NT2/D1 (cell line): ENCODE measurements around the gene A4GALT.

Experiments used
- DNase-seq: peaks from one replicate; pipeline ENCODE4 v3.0.0-alpha.2; 2011; ENCODE audit warnings: low read depth, low spot score
- H3K27me3 ChIP-seq: 2 replicates; pipeline ENCODE4 v1.6.0; 2011; ENCODE audit warnings: mild to moderate bottlenecking; ENCODE audit not compliant: insufficient read length, insufficient read depth
- H3K36me3 ChIP-seq: 2 replicates; pipeline ENCODE4 v1.6.1; 2011; ENCODE audit warnings: mild to moderate bottlenecking, low read length, mixed read lengths; ENCODE audit not compliant: insufficient read depth, insufficient read length
- H3K4me1 ChIP-seq: 2 replicates; pipeline ENCODE4 v1.5.1; 2011; ENCODE audit not compliant: insufficient read depth, insufficient read length
- H3K4me3 ChIP-seq: 2 replicates; pipeline ENCODE4 v1.5.1; 2011; ENCODE audit warnings: low read depth; ENCODE audit not compliant: insufficient read length
- H3K9ac ChIP-seq: 2 replicates; pipeline ENCODE4 v1.6.0; 2011; ENCODE audit warnings: low read depth; ENCODE audit not compliant: insufficient read length
- H3K9me3 ChIP-seq: 2 replicates; pipeline ENCODE4 v1.5.1; 2011; ENCODE audit warnings: mild to moderate bottlenecking, low read length; ENCODE audit not compliant: insufficient read depth
- SUZ12 ChIP-seq: IDR thresholded peaks from 2 replicates; pipeline ENCODE4 v1.6.1; 2011; ENCODE audit not compliant: insufficient read length, insufficient read depth; ENCODE audit errors: extremely low read depth
- YY1 ChIP-seq: IDR thresholded peaks from 2 replicates; pipeline ENCODE4 v1.6.1; 2011; ENCODE audit not compliant: insufficient read length, insufficient read depth
- ZNF274 ChIP-seq: IDR thresholded peaks from 2 replicates; pipeline ENCODE4 v1.6.1; 2011; ENCODE audit warnings: mild to moderate bottlenecking, low read depth, low read length

Gene A4GALT

GRCh38 chr22:42653999-42654398 is 66.7 kb downstream of the A4GALT start:
- Histone ChIP-seq H3K27me3 (no peaks in the 10 kb centered on the region), H3K4me3 (no peak overlapping the region), H3K36me3 (no peaks in the 10 kb centered on the region), H3K9me3 (no peaks in the 10 kb centered on the region), H3K9ac (no peak overlapping the region), H3K4me1 (peaks cover 2% of the 10 kb centered on the region)
- TF ChIP-seq SUZ12 (no peak), YY1 (no peak), ZNF274 (no peak)
- DNase-seq, result no peak

GRCh38 chr22:42651134-42651533 is 69.5 kb downstream of the A4GALT start:
- Histone ChIP-seq H3K4me1 (peaks cover 13% of the 10 kb centered on the region), H3K4me3 (no peak overlapping the region), H3K36me3 (peaks cover 6% of the 10 kb centered on the region), H3K27me3 (no peaks in the 10 kb centered on the region), H3K9ac (no peak overlapping the region), H3K9me3 (no peaks in the 10 kb centered on the region)
- no peak for DNase-seq
- no peak for TF ChIP-seq ZNF274
- TF ChIP-seq YY1, result no peak
- no peak for TF ChIP-seq SUZ12

- Histone ChIP-seq H3K9ac (peak within 1 kb of the TSS; percentile 94), H3K4me1 (peaks cover 13% of the 10 kb centered on the region), H3K9me3 (no peaks in the 10 kb centered on the region), H3K36me3 (peaks cover 15% of the 10 kb centered on the region), H3K4me3 (peak within 1 kb of the TSS; percentile 92), H3K27me3 (no peaks in the 10 kb centered on the region)
- DNase-seq, result peak; percentile 42
- no peak for TF ChIP-seq SUZ12
- peak; percentile 42 for TF ChIP-seq YY1
- no peak for TF ChIP-seq ZNF274
Measured at GRCh38 chr22:42649246-42650099, 71.2 kb downstream of the A4GALT start, which contains the start of gene CYB5R3. CYB5R3 (minus strand) TSS chr22:42649392; CDS start chr22:42649315, 77 bp downstream.

GRCh38 chr22:42648368-42649245 is 72.1 kb downstream of the A4GALT start:
- Histone ChIP-seq H3K4me3 (peak overlapping the region; percentile 92), H3K4me1 (peaks cover 13% of the 10 kb centered on the region), H3K9me3 (no peaks in the 10 kb centered on the region), H3K9ac (peak overlapping the region; percentile 94), H3K36me3 (peaks cover 19% of the 10 kb centered on the region), H3K27me3 (no peaks in the 10 kb centered on the region)
- TF ChIP-seq YY1 (no peak), SUZ12 (no peak), ZNF274 (no peak)
- DNase-seq, result no peak

- Histone ChIP-seq H3K27me3 (no peaks in the 10 kb centered on the region), H3K4me3 (no peak overlapping the region), H3K9me3 (no peaks in the 10 kb centered on the region), H3K4me1 (peaks cover 14% of the 10 kb centered on the region), H3K9ac (no peak overlapping the region), H3K36me3 (peaks cover 19% of the 10 kb centered on the region)
- no peak for DNase-seq
- TF ChIP-seq ZNF274 (no peak), SUZ12 (no peak), YY1 (no peak)
Measured at GRCh38 chr22:42648017-42648367, 72.7 kb downstream of the A4GALT start.

- no peak for DNase-seq
- no peak for TF ChIP-seq SUZ12
- Histone ChIP-seq H3K4me1 (peaks cover 15% of the 10 kb centered on the region), H3K4me3 (no peak overlapping the region), H3K27me3 (no peaks in the 10 kb centered on the region), H3K36me3 (peaks cover 19% of the 10 kb centered on the region), H3K9ac (no peak overlapping the region), H3K9me3 (no peaks in the 10 kb centered on the region)
Measured at GRCh38 chr22:42646569-42647525, 73.8 kb downstream of the A4GALT start.

GRCh38 chr22:42645938-42646568 is 74.6 kb downstream of the A4GALT start:
- no peak for DNase-seq
- no peaks in the 10 kb centered on the region for H3K27me3 ChIP-seq
- no peak overlapping the region for H3K9ac ChIP-seq
- peaks cover 19% of the 10 kb centered on the region for H3K36me3 ChIP-seq
- H3K9me3 ChIP-seq, result no peaks in the 10 kb centered on the region
- H3K4me3 ChIP-seq, result no peak overlapping the region
- peaks cover 15% of the 10 kb centered on the region for H3K4me1 ChIP-seq
- TF ChIP-seq ZNF274, result no peak
- TF ChIP-seq SUZ12, result no peak
- TF ChIP-seq YY1, result no peak
